ENCODE results near the gene ORC5.

The ORC5 gene

DNA sequence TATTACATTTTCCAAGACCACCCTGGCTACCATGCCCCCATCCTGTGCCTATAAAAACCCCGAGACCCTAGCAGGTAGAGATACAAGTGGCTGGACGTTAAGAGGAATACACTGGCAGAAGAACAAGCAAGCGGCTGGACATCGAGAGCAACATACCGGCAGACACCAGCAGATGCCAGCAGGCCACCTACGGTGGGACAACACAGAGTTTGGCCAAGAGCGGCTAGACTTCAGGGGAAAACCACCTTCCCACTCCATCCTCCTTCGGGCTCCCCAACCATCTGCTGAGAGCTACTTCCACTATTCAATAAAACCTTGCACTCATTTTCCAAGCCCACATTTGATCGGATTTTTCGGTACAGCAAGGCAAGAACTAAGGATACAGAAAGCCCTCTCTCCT, 70.3 kb downstream of the ORC5 start:
- no peak overlapping the region for H3K4me2 ChIP-seq
- H3K27me3 ChIP-seq (ENCODE audit: insufficient read depth, low read depth): no peaks in the 10 kb centered on the region
- H4K20me1 ChIP-seq (ENCODE audit: insufficient read depth): no peaks in the 10 kb centered on the region
- TF ChIP-seq, protein P1, sequence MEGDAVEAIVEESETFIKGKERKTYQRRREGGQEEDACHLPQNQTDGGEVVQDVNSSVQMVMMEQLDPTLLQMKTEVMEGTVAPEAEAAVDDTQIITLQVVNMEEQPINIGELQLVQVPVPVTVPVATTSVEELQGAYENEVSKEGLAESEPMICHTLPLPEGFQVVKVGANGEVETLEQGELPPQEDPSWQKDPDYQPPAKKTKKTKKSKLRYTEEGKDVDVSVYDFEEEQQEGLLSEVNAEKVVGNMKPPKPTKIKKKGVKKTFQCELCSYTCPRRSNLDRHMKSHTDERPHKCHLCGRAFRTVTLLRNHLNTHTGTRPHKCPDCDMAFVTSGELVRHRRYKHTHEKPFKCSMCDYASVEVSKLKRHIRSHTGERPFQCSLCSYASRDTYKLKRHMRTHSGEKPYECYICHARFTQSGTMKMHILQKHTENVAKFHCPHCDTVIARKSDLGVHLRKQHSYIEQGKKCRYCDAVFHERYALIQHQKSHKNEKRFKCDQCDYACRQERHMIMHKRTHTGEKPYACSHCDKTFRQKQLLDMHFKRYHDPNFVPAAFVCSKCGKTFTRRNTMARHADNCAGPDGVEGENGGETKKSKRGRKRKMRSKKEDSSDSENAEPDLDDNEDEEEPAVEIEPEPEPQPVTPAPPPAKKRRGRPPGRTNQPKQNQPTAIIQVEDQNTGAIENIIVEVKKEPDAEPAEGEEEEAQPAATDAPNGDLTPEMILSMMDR (conservative IDR thresholded peaks at IDR 0.05; ENCODE audit: low read depth, low read length): no peak
- H2AFZ ChIP-seq (ENCODE audit: low read depth): no peak overlapping the region
- no peak overlapping the region for H3K27ac ChIP-seq
- no peak overlapping the region for H3K4me3 ChIP-seq (IDR thresholded peaks at IDR 0.05; ENCODE audit: insufficient read depth, low read depth, low read length)
- H3K79me2 ChIP-seq (ENCODE audit: insufficient read depth, low read depth): no peaks in the 10 kb centered on the region
- H3K9ac ChIP-seq: no peak overlapping the region
- no peaks in the 10 kb centered on the region for H3K36me3 ChIP-seq (ENCODE audit: insufficient read depth)
- no peaks in the 10 kb centered on the region for H3K4me1 ChIP-seq (ENCODE audit: low read depth, poor library complexity, severe bottlenecking)

DNA sequence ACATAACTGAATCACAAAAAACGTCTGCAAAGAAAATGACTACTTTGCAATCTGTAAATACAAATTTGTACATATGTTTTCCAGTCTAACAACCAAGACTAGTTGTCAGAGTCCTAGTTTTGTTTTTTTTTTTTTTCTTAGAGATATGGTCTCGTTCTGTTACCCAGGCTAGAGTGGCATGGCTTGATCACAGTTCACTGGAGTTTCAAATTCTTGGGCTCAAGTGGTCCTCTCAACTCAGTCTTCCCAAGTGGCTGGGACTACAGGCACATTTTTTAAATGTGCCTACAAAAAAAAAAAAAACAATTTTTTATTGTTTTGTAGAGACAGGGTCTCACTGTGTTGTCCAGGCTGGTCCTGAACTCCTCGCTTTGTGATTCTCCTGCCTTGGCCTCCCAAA, 70.8 kb downstream of the ORC5 start:
- no peak overlapping the region for H3K4me2 ChIP-seq
- no peaks in the 10 kb centered on the region for H3K79me2 ChIP-seq (ENCODE audit: insufficient read depth, low read depth)
- H3K9ac ChIP-seq: no peak overlapping the region
- no peaks in the 10 kb centered on the region for H3K4me1 ChIP-seq (ENCODE audit: low read depth, poor library complexity, severe bottlenecking)
- H3K4me3 ChIP-seq (IDR thresholded peaks at IDR 0.05; ENCODE audit: insufficient read depth, low read depth, low read length): no peak overlapping the region
- H3K36me3 ChIP-seq (ENCODE audit: insufficient read depth): no peaks in the 10 kb centered on the region
- TF ChIP-seq, protein P1 (conservative IDR thresholded peaks at IDR 0.05; ENCODE audit: low read depth, low read length): no peak
- H3K27ac ChIP-seq: no peak overlapping the region
- no peaks in the 10 kb centered on the region for H4K20me1 ChIP-seq (ENCODE audit: insufficient read depth)
- H2AFZ ChIP-seq (ENCODE audit: low read depth): no peak overlapping the region
- H3K27me3 ChIP-seq (ENCODE audit: insufficient read depth, low read depth): no peaks in the 10 kb centered on the region

DNA sequence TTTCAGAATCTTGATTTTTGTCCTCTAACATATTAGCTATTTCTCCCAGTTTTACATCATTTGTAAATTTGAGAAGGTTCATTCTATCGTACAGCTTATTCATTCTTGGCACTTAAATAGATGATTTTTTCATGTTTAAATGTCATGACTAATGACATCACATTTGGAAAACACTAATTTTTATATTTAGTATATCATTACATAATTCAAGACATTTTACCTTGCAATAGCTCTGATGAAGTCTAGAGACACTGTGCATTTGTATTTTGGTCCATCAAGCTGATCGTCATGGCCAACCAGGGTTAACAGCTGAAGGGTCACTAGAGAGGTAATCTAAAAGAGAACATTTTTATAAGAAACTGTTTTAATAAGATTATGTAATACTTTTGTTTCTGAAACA, 71.3 kb downstream of the ORC5 start:
- H3K27ac ChIP-seq: no peak overlapping the region
- H3K4me2 ChIP-seq: no peak overlapping the region
- H3K9ac ChIP-seq: no peak overlapping the region
- no peaks in the 10 kb centered on the region for H4K20me1 ChIP-seq (ENCODE audit: insufficient read depth)
- no peaks in the 10 kb centered on the region for H3K27me3 ChIP-seq (ENCODE audit: insufficient read depth, low read depth)
- no peaks in the 10 kb centered on the region for H3K79me2 ChIP-seq (ENCODE audit: insufficient read depth, low read depth)
- no peak overlapping the region for H3K4me3 ChIP-seq (IDR thresholded peaks at IDR 0.05; ENCODE audit: insufficient read depth, low read depth, low read length)
- no peak overlapping the region for H2AFZ ChIP-seq (ENCODE audit: low read depth)
- TF ChIP-seq, protein P1 (conservative IDR thresholded peaks at IDR 0.05; ENCODE audit: low read depth, low read length): no peak
- H3K36me3 ChIP-seq (ENCODE audit: insufficient read depth): no peaks in the 10 kb centered on the region
- H3K4me1 ChIP-seq (ENCODE audit: low read depth, poor library complexity, severe bottlenecking): no peaks in the 10 kb centered on the region

DNA sequence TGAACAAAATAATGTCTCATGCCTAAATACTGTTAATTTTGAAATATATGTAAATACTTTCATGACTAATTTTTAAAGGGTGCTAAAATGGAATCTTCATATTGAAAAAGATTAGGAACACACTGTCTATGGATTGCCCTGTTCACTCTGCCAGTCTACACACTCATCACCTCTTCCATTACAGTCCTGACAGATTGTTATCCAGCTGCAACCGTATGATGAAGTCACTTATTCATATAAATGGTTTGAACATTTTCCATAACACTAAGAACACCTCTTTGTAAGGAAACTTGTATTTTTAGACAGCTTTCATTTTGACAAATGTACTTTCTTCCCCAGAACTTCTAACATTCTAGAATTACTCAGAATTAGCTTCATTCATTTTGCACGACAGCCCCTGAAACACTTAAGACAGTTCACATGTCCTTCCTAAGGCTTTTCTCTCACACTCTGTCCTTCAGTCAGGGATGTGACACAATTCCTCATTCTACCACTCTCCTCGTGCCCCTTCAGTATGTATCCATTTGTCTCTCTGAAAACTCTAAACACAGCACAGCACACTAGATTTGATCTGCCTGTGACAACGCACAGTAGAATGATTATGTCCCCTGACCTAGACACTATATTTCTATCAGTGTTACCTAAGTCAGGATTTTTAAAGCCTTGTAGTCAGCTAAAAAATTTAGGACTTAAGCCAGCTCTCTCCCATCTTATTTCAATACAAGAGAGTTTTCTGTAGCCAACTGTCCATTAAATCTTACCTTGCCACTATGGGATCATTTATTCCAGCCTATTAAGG, 71.9 kb downstream of the ORC5 start:
- no peak overlapping the region for H3K27ac ChIP-seq
- no peak overlapping the region for H3K4me2 ChIP-seq
- H3K4me1 ChIP-seq (ENCODE audit: low read depth, poor library complexity, severe bottlenecking): no peaks in the 10 kb centered on the region
- H4K20me1 ChIP-seq (ENCODE audit: insufficient read depth): no peaks in the 10 kb centered on the region
- H3K9ac ChIP-seq: no peak overlapping the region
- no peaks in the 10 kb centered on the region for H3K27me3 ChIP-seq (ENCODE audit: insufficient read depth, low read depth)
- H3K36me3 ChIP-seq (ENCODE audit: insufficient read depth): no peaks in the 10 kb centered on the region
- H3K79me2 ChIP-seq (ENCODE audit: insufficient read depth, low read depth): no peaks in the 10 kb centered on the region
- H2AFZ ChIP-seq (ENCODE audit: low read depth): no peak overlapping the region
- TF ChIP-seq, protein P1 (conservative IDR thresholded peaks at IDR 0.05; ENCODE audit: low read depth, low read length): no peak
- no peak overlapping the region for H3K4me3 ChIP-seq (IDR thresholded peaks at IDR 0.05; ENCODE audit: insufficient read depth, low read depth, low read length)

Measured in KMS-11 (cell line).